ENCODE data around the gene TNS3. TPM values are rescaled to one million over a fixed set of nuclear protein-coding genes. Genes with fewer than 3 reads are reported as not detected.

TNS3 gene
- total RNA-seq, 1 experiment from 2014 or later, result 9.5 TPM

DNA sequence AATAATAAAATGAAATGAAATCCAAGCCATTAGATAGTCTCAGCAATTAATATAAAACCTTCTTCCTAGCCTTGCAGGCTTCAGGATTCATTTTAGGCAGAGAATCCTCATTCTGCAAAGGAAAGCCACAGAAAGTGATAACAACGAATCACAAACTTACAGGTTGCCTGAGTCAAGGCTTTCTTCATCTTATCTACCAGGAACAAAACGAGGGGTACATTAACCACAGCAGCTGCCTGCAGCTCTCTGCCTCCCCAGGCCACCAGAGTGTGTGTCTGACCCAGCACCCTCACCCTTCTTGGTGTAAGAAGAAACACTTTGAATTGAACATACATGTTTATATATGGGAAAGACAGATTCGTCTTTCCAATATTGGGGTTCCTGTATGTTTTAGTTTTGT lies 12.5 kb upstream of the TNS3 start:
- Mint-ChIP-seq H3K4me3 (no peak overlapping the region), H3K27ac (no peak overlapping the region), H3K4me1 (peaks cover 20 to 22% of the 10 kb centered on the region in 2 experiments), H3K9me3 (peaks cover 20% of the 10 kb centered on the region in 2 experiments), H3K36me3 (ENCODE audit: insufficient read depth in 1 of 3, low read depth in 3 of 3) (peaks cover 0 to 19% (median 0%) of the 10 kb centered on the region in 3 experiments; a peak in 4 of 7 replicates), H3K27me3 (ENCODE audit: low read depth) (peaks cover 9% of the 10 kb centered on the region)
- Histone ChIP-seq H3K56ac (ENCODE audit: insufficient read length, low read depth, low read length) (no peak overlapping the region), H2BK20ac (ENCODE audit: low read depth, low read length, poor library complexity, severe bottlenecking) (no peak overlapping the region), H3K79me1 (ENCODE audit: insufficient read depth, low read depth, low read length, poor library complexity, severe bottlenecking) (no peaks in the 10 kb centered on the region), H4K91ac (ENCODE audit: insufficient read length, low read depth, low read length) (no peak overlapping the region), H4K20me1 (ENCODE audit: control insufficient read depth, insufficient read depth, insufficient read length) (no peaks in the 10 kb centered on the region), H2BK120ac (ENCODE audit: low read depth, low read length, poor library complexity, severe bottlenecking) (no peak overlapping the region), H4K8ac (replicated peaks; ENCODE audit: insufficient read length, low read depth, low read length) (no peak overlapping the region), H4K5ac (ENCODE audit: insufficient read length, low read depth, low read length) (no peak overlapping the region), H2BK15ac (ENCODE audit: low read depth, low read length) (no peak overlapping the region; the same call in 1 of the 2 replicates), H3K23me2 (ENCODE audit: insufficient read length, low read depth, low read length, poor library complexity, severe bottlenecking) (no peaks in the 10 kb centered on the region), H3T11ph (ENCODE audit: low read length) (no peak overlapping the region), H2AFZ (ENCODE audit: low read length) (no peak overlapping the region), H3K4me1 (ENCODE audit: insufficient read depth, low read length) (peaks cover 13% of the 10 kb centered on the region; the same call in 1 of the 2 replicates), H3K79me2 (ENCODE audit: insufficient read depth, low read length) (no peaks in the 10 kb centered on the region), H3K27ac (ENCODE audit: insufficient read length, low read depth, low read length) (no peak overlapping the region), H3K23ac (ENCODE audit: insufficient read length, low read depth, low read length) (no peak overlapping the region), H3K27me3 (ENCODE audit: insufficient read depth, low read length) (no peaks in the 10 kb centered on the region), H3K4me2 (ENCODE audit: insufficient read depth, insufficient read length, low read length) (no peak overlapping the region), H3K9me3 (ENCODE audit: control insufficient read depth, low read depth, low read length) (peaks cover 24% of the 10 kb centered on the region), H2BK5ac (ENCODE audit: insufficient read length, low read length) (no peak overlapping the region), H3K14ac (ENCODE audit: insufficient read depth, low read length) (no peak overlapping the region), H3K4ac (ENCODE audit: low read depth, low read length) (no peak overlapping the region), H3K18ac (ENCODE audit: insufficient read length, low read depth, low read length) (no peak overlapping the region), H3K9ac (ENCODE audit: extremely low read depth, insufficient read length, low read length) (no peak overlapping the region), H2BK12ac (ENCODE audit: insufficient read length, low read depth, low read length) (no peak overlapping the region), H2AK5ac (ENCODE audit: insufficient read length, low read length) (no peak overlapping the region)
- WGBS (ENCODE audit: extremely low coverage, insufficient read length, low lambda C conversion rate), result no CpG with 5 or more reads among the region's 3 CpGs
- DNase-seq, result no peak
- TF ChIP-seq, protein P1, sequence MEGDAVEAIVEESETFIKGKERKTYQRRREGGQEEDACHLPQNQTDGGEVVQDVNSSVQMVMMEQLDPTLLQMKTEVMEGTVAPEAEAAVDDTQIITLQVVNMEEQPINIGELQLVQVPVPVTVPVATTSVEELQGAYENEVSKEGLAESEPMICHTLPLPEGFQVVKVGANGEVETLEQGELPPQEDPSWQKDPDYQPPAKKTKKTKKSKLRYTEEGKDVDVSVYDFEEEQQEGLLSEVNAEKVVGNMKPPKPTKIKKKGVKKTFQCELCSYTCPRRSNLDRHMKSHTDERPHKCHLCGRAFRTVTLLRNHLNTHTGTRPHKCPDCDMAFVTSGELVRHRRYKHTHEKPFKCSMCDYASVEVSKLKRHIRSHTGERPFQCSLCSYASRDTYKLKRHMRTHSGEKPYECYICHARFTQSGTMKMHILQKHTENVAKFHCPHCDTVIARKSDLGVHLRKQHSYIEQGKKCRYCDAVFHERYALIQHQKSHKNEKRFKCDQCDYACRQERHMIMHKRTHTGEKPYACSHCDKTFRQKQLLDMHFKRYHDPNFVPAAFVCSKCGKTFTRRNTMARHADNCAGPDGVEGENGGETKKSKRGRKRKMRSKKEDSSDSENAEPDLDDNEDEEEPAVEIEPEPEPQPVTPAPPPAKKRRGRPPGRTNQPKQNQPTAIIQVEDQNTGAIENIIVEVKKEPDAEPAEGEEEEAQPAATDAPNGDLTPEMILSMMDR (conservative IDR thresholded peaks at IDR 0.05), result no peak
